Measurements from ENCODE around the gene TBCD.

- TF ChIP-seq KLF9 (tag by site-specific recombination; IDR thresholded peaks at IDR 0.05; ENCODE audit: low read depth) (no peak), ATF2 (tag by site-specific recombination; IDR thresholded peaks at IDR 0.05; ENCODE audit: low read depth) (no peak), YY1 (tag by site-specific recombination; IDR thresholded peaks at IDR 0.05) (no peak), ZNF76 (tag by site-specific recombination; IDR thresholded peaks at IDR 0.05; ENCODE audit: borderline replicate concordance, low read depth) (no peak), ZNF792 (tag by site-specific recombination; IDR thresholded peaks at IDR 0.05) (no peak), ZNF747 (tag by site-specific recombination; IDR thresholded peaks at IDR 0.05) (no peak), ZNF785 (tag by site-specific recombination; IDR thresholded peaks at IDR 0.05) (no peak), ZNF629 (tag by site-specific recombination; IDR thresholded peaks at IDR 0.05) (no peak), TCF7L2 (IDR thresholded peaks at IDR 0.05; ENCODE audit: borderline replicate concordance, low read depth, low read length) (no peak), ZNF621 (tag by site-specific recombination; IDR thresholded peaks at IDR 0.05) (no peak), ZNF362 (tag by site-specific recombination; IDR thresholded peaks at IDR 0.05) (no peak), ZNF146 (tag by site-specific recombination; IDR thresholded peaks at IDR 0.05) (no peak)
- TF ChIP-seq, protein P1, sequence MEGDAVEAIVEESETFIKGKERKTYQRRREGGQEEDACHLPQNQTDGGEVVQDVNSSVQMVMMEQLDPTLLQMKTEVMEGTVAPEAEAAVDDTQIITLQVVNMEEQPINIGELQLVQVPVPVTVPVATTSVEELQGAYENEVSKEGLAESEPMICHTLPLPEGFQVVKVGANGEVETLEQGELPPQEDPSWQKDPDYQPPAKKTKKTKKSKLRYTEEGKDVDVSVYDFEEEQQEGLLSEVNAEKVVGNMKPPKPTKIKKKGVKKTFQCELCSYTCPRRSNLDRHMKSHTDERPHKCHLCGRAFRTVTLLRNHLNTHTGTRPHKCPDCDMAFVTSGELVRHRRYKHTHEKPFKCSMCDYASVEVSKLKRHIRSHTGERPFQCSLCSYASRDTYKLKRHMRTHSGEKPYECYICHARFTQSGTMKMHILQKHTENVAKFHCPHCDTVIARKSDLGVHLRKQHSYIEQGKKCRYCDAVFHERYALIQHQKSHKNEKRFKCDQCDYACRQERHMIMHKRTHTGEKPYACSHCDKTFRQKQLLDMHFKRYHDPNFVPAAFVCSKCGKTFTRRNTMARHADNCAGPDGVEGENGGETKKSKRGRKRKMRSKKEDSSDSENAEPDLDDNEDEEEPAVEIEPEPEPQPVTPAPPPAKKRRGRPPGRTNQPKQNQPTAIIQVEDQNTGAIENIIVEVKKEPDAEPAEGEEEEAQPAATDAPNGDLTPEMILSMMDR (tag by site-specific recombination; IDR thresholded peaks at IDR 0.05): no peak
- TF ChIP-seq, protein P2, sequence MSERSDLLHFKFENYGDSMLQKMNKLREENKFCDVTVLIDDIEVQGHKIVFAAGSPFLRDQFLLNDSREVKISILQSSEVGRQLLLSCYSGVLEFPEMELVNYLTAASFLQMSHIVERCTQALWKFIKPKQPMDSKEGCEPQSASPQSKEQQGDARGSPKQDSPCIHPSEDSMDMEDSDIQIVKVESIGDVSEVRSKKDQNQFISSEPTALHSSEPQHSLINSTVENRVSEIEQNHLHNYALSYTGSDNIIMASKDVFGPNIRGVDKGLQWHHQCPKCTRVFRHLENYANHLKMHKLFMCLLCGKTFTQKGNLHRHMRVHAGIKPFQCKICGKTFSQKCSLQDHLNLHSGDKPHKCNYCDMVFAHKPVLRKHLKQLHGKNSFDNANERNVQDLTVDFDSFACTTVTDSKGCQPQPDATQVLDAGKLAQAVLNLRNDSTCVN (tag by site-specific recombination; optimal IDR thresholded peaks at IDR 0.05): no peak
Measured at GRCh38 chr17:82948081-82948511, 196.2 kb downstream of the TBCD start.

Measured in HEK293 (cell line).